ENCODE measurements around the gene SLC2A2. TPM values are rescaled to one million over a fixed set of nuclear protein-coding genes. Genes with fewer than 3 reads are reported as not detected.
A peak's percentile ranks its signal among the peaks of the same experiment; 100 is the strongest.

SLC2A2 gene
- total RNA-seq (2014; rRNA removed; shearing (Covaris generic)): 0.03 and 0.05 TPM in 2 replicates

- DNase-seq (ENCODE audit: low spot score): peak; percentile 47
Observed at GRCh38 chr3:171026597-171027293, at the start of gene SLC2A2. TSS of gene SLC2A2 (minus strand) at chr3:171026720. CDS start at chr3:171026670, 50 bp downstream.

- no peak for DNase-seq (ENCODE audit: low spot score)
Observed at GRCh38 chr3:171072432-171072831, 45.9 kb upstream of the SLC2A2 start.

- no peak for DNase-seq (ENCODE audit: low spot score)
Observed at GRCh38 chr3:171068658-171069057, 42.1 kb upstream of the SLC2A2 start.

- no peak for DNase-seq (ENCODE audit: low spot score)
Observed at GRCh38 chr3:171066206-171066605, 39.7 kb upstream of the SLC2A2 start.

GRCh38 chr3:171065732-171066131 lies 39.2 kb upstream of the SLC2A2 start:
- no peak for DNase-seq (ENCODE audit: low spot score)

- no peak for DNase-seq (ENCODE audit: low spot score)
Observed at GRCh38 chr3:171064461-171064860, 37.9 kb upstream of the SLC2A2 start.

- DNase-seq (ENCODE audit: low spot score): no peak
Observed at GRCh38 chr3:171061749-171062148, 35.2 kb upstream of the SLC2A2 start.

GRCh38 chr3:171059978-171060377 lies 33.5 kb upstream of the SLC2A2 start:
- no peak for DNase-seq (ENCODE audit: low spot score)

- no peak for DNase-seq (ENCODE audit: low spot score)
Observed at GRCh38 chr3:171058873-171059603, 32.5 kb upstream of the SLC2A2 start.

- no peak for DNase-seq (ENCODE audit: low spot score)
Observed at GRCh38 chr3:171058058-171058457, 31.5 kb upstream of the SLC2A2 start.

- DNase-seq (ENCODE audit: low spot score): no peak
Observed at GRCh38 chr3:171057072-171057471, 30.6 kb upstream of the SLC2A2 start.

GRCh38 chr3:171056528-171056927 lies 30.0 kb upstream of the SLC2A2 start:
- DNase-seq (ENCODE audit: low spot score): peak; percentile 23

- peak; percentile 51 for DNase-seq (ENCODE audit: low spot score)
Observed at GRCh38 chr3:171055336-171056178, 29.0 kb upstream of the SLC2A2 start.

- DNase-seq (ENCODE audit: low spot score): no peak
Observed at GRCh38 chr3:171054921-171055320, 28.4 kb upstream of the SLC2A2 start.

GRCh38 chr3:171054231-171054630 lies 27.7 kb upstream of the SLC2A2 start:
- DNase-seq (ENCODE audit: low spot score): no peak

GRCh38 chr3:171049861-171050444 lies 23.4 kb upstream of the SLC2A2 start:
- peak; percentile 83 for DNase-seq (ENCODE audit: low spot score)

GRCh38 chr3:171046760-171047159 lies 20.2 kb upstream of the SLC2A2 start:
- DNase-seq (ENCODE audit: low spot score): no peak

GRCh38 chr3:171044835-171045793 lies 18.6 kb upstream of the SLC2A2 start:
- peak; percentile 69 for DNase-seq (ENCODE audit: low spot score)

- no peak for DNase-seq (ENCODE audit: low spot score)
Observed at GRCh38 chr3:171044384-171044783, 17.9 kb upstream of the SLC2A2 start.

- DNase-seq (ENCODE audit: low spot score): no peak
Observed at GRCh38 chr3:171039674-171040073, 13.2 kb upstream of the SLC2A2 start.

- DNase-seq (ENCODE audit: low spot score): no peak
Observed at GRCh38 chr3:171038342-171038741, 11.8 kb upstream of the SLC2A2 start.

Measured in HT-29 (cell line).